ENCODE data around the gene FLRT2.

The FLRT2 gene

GRCh38 chr14:85601246-85601645 is 71.3 kb downstream of the FLRT2 start:
- no peak for DNase-seq

- no peak for DNase-seq
Measured at GRCh38 chr14:85601690-85602089, 71.7 kb downstream of the FLRT2 start.

- DNase-seq: no peak
Measured at GRCh38 chr14:85602345-85602744, 72.4 kb downstream of the FLRT2 start.

GRCh38 chr14:85604021-85604420 is 74.1 kb downstream of the FLRT2 start:
- no peak for DNase-seq

GRCh38 chr14:85604714-85605113 is 74.8 kb downstream of the FLRT2 start:
- no peak for DNase-seq

GRCh38 chr14:85607651-85608081 is 77.7 kb downstream of the FLRT2 start:
- no peak for DNase-seq

GRCh38 chr14:85613496-85613895 is 83.6 kb downstream of the FLRT2 start:
- no peak for DNase-seq

GRCh38 chr14:85616386-85616885 is 86.5 kb downstream of the FLRT2 start:
- no peak for DNase-seq

- DNase-seq: no peak
Measured at GRCh38 chr14:85616886-85617285, 86.9 kb downstream of the FLRT2 start.

- no peak for DNase-seq
Measured at GRCh38 chr14:85617791-85618190, 87.8 kb downstream of the FLRT2 start.

- no peak for DNase-seq
Measured at GRCh38 chr14:85618390-85618789, 88.4 kb downstream of the FLRT2 start.

GRCh38 chr14:85618978-85619377 is 89.0 kb downstream of the FLRT2 start:
- no peak for DNase-seq

- no peak for DNase-seq
Measured at GRCh38 chr14:85619851-85620250, 89.9 kb downstream of the FLRT2 start.

- DNase-seq: no peak
Measured at GRCh38 chr14:85620947-85621346, 91.0 kb downstream of the FLRT2 start.

GRCh38 chr14:85622106-85622505 is 92.2 kb downstream of the FLRT2 start:
- no peak for DNase-seq

- no peak for DNase-seq
Measured at GRCh38 chr14:85622986-85623685, 93.2 kb downstream of the FLRT2 start.

GRCh38 chr14:85625925-85626585 is 96.1 kb downstream of the FLRT2 start:
- DNase-seq: no peak

GRCh38 chr14:85634205-85634604 is 104.3 kb downstream of the FLRT2 start:
- DNase-seq: no peak

GRCh38 chr14:85644211-85644610 is 114.3 kb downstream of the FLRT2 start:
- no peak for DNase-seq

GRCh38 chr14:85653029-85653428 is 123.1 kb downstream of the FLRT2 start:
- DNase-seq: no peak

- DNase-seq: no peak
Measured at GRCh38 chr14:85660243-85660922, 130.4 kb downstream of the FLRT2 start.

- DNase-seq: no peak
Measured at GRCh38 chr14:85662096-85662495, 132.2 kb downstream of the FLRT2 start.

- no peak for DNase-seq
Measured at GRCh38 chr14:85663256-85663655, 133.3 kb downstream of the FLRT2 start.

- DNase-seq: no peak
Measured at GRCh38 chr14:85663667-85664066, 133.7 kb downstream of the FLRT2 start.

Measured in activated naive CD4-positive, alpha-beta T cell treated with anti-CD3 and anti-CD28 coated beads, Interleukin-2, amount 50 U/mL, for 16 hours (primary cell).